ENCODE measurements around the gene SLC18A3. TPM values are rescaled to one million over a fixed set of nuclear protein-coding genes. Genes with fewer than 3 reads are reported as not detected.

Gene SLC18A3
- total RNA-seq, 2 experiments from 2014 or later = not detected

DNA sequence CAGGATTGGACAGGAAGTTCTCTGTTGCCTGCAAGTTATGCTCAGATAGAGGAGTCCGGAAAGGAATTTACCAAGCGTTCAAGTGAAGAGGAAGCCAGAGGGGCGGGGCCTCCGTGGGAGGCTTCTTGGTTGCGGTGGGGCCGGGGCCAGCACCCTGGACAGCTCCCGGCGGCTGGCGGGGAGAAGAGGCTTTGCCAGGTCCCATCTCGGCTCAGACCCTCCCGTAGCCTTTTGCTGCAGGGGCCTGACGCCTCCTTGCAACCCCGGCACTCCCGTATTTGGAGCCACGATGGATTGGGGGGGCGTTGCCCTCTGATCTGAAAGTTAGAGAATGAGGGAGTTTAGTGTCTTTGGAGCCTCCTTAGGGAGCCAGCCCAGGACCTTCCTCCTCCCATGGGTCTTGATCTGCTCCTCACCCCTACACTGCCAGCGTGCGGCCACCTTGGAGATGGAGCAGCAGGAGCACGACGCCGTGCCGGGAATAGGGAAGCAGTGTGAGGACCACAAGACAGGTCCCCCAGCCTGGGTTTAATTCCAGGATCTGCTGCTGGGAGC, 3.1 kb upstream of the SLC18A3 start:
- Histone ChIP-seq H3K9me3 (ENCODE audit: control insufficient read depth in 1 of 2, insufficient read depth in 1 of 2, low read length in 2 of 2) (peaks cover 0 to 42% of the 10 kb centered on the region in 2 experiments), H3K36me3 (ENCODE audit: insufficient read depth, low read length) (no peaks in the 10 kb centered on the region), H3K27me3 (ENCODE audit: control insufficient read depth in 1 of 2, insufficient read depth in 2 of 2, low read length in 2 of 2) (peaks cover 42 to 55% of the 10 kb centered on the region in 2 experiments), H3K4me1 (ENCODE audit: insufficient read depth, low read length) (peaks cover 5% of the 10 kb centered on the region), H3K27ac (ENCODE audit: low read depth in 1 of 2, low read length in 2 of 2) (no peak overlapping the region), H3K4me3 (ENCODE audit: low read length) (no peak overlapping the region)
- intact Hi-C loops (cut with DNase I, micrococcal nuclease) = no loop called here
- Mint-ChIP-seq H3K9me3 (no peaks in the 10 kb centered on the region), H3K4me3 (no peak overlapping the region), H3K4me1 (ENCODE audit: low read depth) (peaks cover 8% of the 10 kb centered on the region), H3K27ac (no peak overlapping the region), H3K36me3 (ENCODE audit: low read depth) (no peaks in the 10 kb centered on the region), H3K27me3 (peaks cover 85% of the 10 kb centered on the region)
- ATAC-seq (ENCODE audit: poor library complexity) (peak; percentile 73), DNase-seq (peak; percentile 28 to 69 (median 52))
- ChIA-PET POLR2A (no interaction called here), CTCF (no interaction called here)
- no peak for TF ChIP-seq CTCF (IDR thresholded peaks at IDR 0.05)

DNA sequence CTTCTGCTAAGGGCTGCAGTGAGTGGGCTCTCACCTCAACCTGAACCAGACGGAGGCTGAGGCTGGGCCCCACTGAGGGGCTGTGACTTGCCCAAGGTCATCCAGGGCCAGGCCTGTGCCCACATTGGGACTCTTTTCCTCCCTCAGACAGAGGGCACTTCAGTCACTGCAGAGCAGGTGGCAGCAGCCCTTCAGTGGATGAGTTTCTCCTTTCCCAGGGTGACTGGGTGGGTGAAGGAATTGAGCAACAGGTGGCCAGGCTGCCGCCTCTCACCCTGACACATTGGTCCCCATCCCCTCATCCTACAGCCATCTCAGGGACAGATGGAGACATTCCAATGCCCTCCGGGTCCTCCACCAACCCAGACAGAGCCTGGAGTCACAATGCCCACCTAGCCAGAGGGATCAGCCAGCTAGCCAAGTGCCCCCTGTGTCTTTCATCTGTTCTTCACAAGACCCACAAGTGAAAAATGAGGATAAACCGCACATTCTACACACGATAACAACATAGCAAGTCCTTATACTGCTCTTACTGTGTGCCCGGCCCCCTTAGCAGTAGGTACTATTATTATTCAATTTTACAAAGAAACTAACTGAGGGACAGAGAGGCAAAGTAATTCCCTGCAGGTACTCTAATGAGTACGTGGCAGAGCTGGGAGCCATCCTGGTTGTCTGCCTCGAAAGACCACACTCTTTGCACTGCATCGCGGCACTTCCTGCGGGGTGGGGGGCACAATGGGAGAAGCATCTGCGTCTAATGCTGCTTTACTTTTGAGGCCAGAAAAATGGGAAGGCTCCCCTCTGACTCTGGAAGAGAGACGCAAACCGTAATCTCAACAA, 1.7 kb upstream of the SLC18A3 start:
- peaks cover 54 to 56% of the 10 kb centered on the region in 2 experiments for H3K27me3 ChIP-seq (ENCODE audit: control insufficient read depth in 1 of 2, insufficient read depth in 2 of 2, low read length in 2 of 2)
- H3K4me1 ChIP-seq (ENCODE audit: insufficient read depth, low read length) = peaks cover 5% of the 10 kb centered on the region
- ATAC-seq (ENCODE audit: poor library complexity) = no peak
- peaks cover 85% of the 10 kb centered on the region for H3K27me3 Mint-ChIP-seq
- intact Hi-C loops (cut with DNase I, micrococcal nuclease) = no loop called here
- ChIA-PET CTCF (no interaction called here), POLR2A (no interaction called here)
- DNase-seq = no peak
- H3K9me3 Mint-ChIP-seq = no peaks in the 10 kb centered on the region
- H3K4me3 ChIP-seq (ENCODE audit: low read length) = no peak overlapping the region
- no peak overlapping the region for H3K27ac Mint-ChIP-seq
- peaks cover 13% of the 10 kb centered on the region for H3K4me1 Mint-ChIP-seq (ENCODE audit: low read depth)
- H3K27ac ChIP-seq (ENCODE audit: low read depth in 1 of 2, low read length in 2 of 2) = no peak overlapping the region
- H3K36me3 Mint-ChIP-seq (ENCODE audit: low read depth) = no peaks in the 10 kb centered on the region
- H3K9me3 ChIP-seq (ENCODE audit: control insufficient read depth in 1 of 2, insufficient read depth in 1 of 2, low read length in 2 of 2) = peaks cover 0 to 55% of the 10 kb centered on the region in 2 experiments
- TF ChIP-seq CTCF (IDR thresholded peaks at IDR 0.05) = no peak
- H3K4me3 Mint-ChIP-seq = no peak overlapping the region
- H3K36me3 ChIP-seq (ENCODE audit: insufficient read depth, low read length) = no peaks in the 10 kb centered on the region

GRCh38 chr10:49609006-49609282, 1.2 kb upstream of the SLC18A3 start:
- intact Hi-C loops (cut with DNase I, micrococcal nuclease) = no loop called here
- peaks cover 60 to 62% of the 10 kb centered on the region in 2 experiments for H3K27me3 ChIP-seq (ENCODE audit: control insufficient read depth in 1 of 2, insufficient read depth in 2 of 2, low read length in 2 of 2)
- H3K4me3 Mint-ChIP-seq = no peak overlapping the region

More at GRCh38 chr10:49609006-49609282, 1.2 kb upstream of the SLC18A3 start:
- Histone ChIP-seq H3K9me3 (ENCODE audit: control insufficient read depth in 1 of 2, insufficient read depth in 1 of 2, low read length in 2 of 2) (peaks cover 0 to 56% of the 10 kb centered on the region in 2 experiments), H3K27ac (ENCODE audit: low read depth in 1 of 2, low read length in 2 of 2) (no peak overlapping the region), H3K4me1 (ENCODE audit: insufficient read depth, low read length) (peaks cover 5% of the 10 kb centered on the region), H3K4me3 (ENCODE audit: low read length) (no peak overlapping the region), H3K36me3 (ENCODE audit: insufficient read depth, low read length) (no peaks in the 10 kb centered on the region)
- no peaks in the 10 kb centered on the region for H3K36me3 Mint-ChIP-seq (ENCODE audit: low read depth)
- CTCF ChIA-PET = no interaction called here
- no peak for TF ChIP-seq CTCF (IDR thresholded peaks at IDR 0.05)
- POLR2A ChIA-PET = no interaction called here
- H3K4me1 Mint-ChIP-seq (ENCODE audit: low read depth) = peaks cover 13% of the 10 kb centered on the region
- peaks cover 85% of the 10 kb centered on the region for H3K27me3 Mint-ChIP-seq
- no peak overlapping the region for H3K27ac Mint-ChIP-seq
- DNase-seq (no peak), ATAC-seq (ENCODE audit: poor library complexity) (no peak)
- no peaks in the 10 kb centered on the region for H3K9me3 Mint-ChIP-seq
